Activated CD4-positive, CD25-positive, alpha-beta regulatory T cell treated with anti-CD3 and anti-CD28 coated beads, Interleukin-2, amount 50 U/mL, for 16 hours (primary cell): ENCODE measurements around the gene PPP2R5C.
"Not testable (repeated sequence)": the region's sequence is repeated elsewhere in the genome, so short reads cannot be mapped to it uniquely, and the experiment has no call there.

Experiments used
- DNase-seq: peaks from one replicate; pipeline ENCODE4 v3.0.0-alpha.2; 2020; ENCODE audit warnings: low read depth, low spot score

PPP2R5C gene

GRCh38 chr14:101964297-101965180 lies 203.0 kb downstream of the PPP2R5C start, which contains the start of gene DYNC1H1:
Gene DYNC1H1, plus strand, starts transcription at chr14:101964573. Its CDS starts 119 bp downstream, at chr14:101964692.
- peak; percentile 76 for DNase-seq

- DNase-seq: peak; percentile 29
Measured at GRCh38 chr14:101965181-101965544, 203.7 kb downstream of the PPP2R5C start.

- no peak for DNase-seq
Measured at GRCh38 chr14:101965770-101966722, 204.5 kb downstream of the PPP2R5C start.

- no peak for DNase-seq
Measured at GRCh38 chr14:101966742-101967141, 205.2 kb downstream of the PPP2R5C start.

GRCh38 chr14:101968186-101968585 lies 206.7 kb downstream of the PPP2R5C start:
- DNase-seq: no peak

- no peak for DNase-seq
Measured at GRCh38 chr14:101969481-101969880, 208.0 kb downstream of the PPP2R5C start.

- no peak for DNase-seq
Measured at GRCh38 chr14:101970830-101971400, 209.4 kb downstream of the PPP2R5C start.

GRCh38 chr14:101971458-101971857 lies 209.9 kb downstream of the PPP2R5C start:
- not testable (repeated sequence) for DNase-seq

GRCh38 chr14:101972126-101972866 lies 210.8 kb downstream of the PPP2R5C start:
- no peak for DNase-seq

- DNase-seq: no peak
Measured at GRCh38 chr14:101973356-101973755, 211.8 kb downstream of the PPP2R5C start.

- DNase-seq: no peak
Measured at GRCh38 chr14:101975231-101975630, 213.7 kb downstream of the PPP2R5C start.
